OCI-LY3 (cell line): ENCODE data around the gene HCRTR1.

Experiments
- CTCF ChIP-seq: fragments of 200-600, 300-600 bp; sonication (generic); IDR thresholded peaks from 2 replicates; pipeline ENCODE4 v1.5.1; 2014; ENCODE audit warnings: antibody characterized with exemption, low read length, low read depth
- EZH2phosphoT487 ChIP-seq: fragments of 200-600 bp; shearing (Covaris generic); IDR thresholded peaks from 2 replicates; pipeline ENCODE4 v1.6.1; 2018; ENCODE audit warnings: antibody characterized with exemption, mixed run types, low read depth

GRCh38 chr1:31662463-31662862 lies 45.0 kb downstream of the HCRTR1 start:
- TF ChIP-seq CTCF (no peak), EZH2phosphoT487 (no peak)
